Stromal cell of bone marrow (primary cell): ENCODE results near the gene GRB14.
"Not testable (repeated sequence)": the region's sequence is repeated elsewhere in the genome, so short reads cannot be mapped to it uniquely, and the experiment has no call there.

Experiments
- DNase-seq: peaks from one replicate; pipeline ENCODE4 v3.0.0-alpha.2; 2012; ENCODE audit warnings: low read depth

The GRB14 gene

GRCh38 chr2:164620873-164621763 lies at the start of gene GRB14:
TSS of gene GRB14 (minus strand) at chr2:164621482. CDS start at chr2:164621309, 173 bp downstream.
- DNase-seq: no peak

- DNase-seq: no peak
Observed at GRCh38 chr2:164669291-164669690, 48.0 kb upstream of the GRB14 start.

GRCh38 chr2:164667566-164667965 lies 46.3 kb upstream of the GRB14 start:
- no peak for DNase-seq

GRCh38 chr2:164664070-164664469 lies 42.8 kb upstream of the GRB14 start:
- DNase-seq: no peak

GRCh38 chr2:164662868-164663631 lies 41.8 kb upstream of the GRB14 start:
- DNase-seq: no peak

- no peak for DNase-seq
Observed at GRCh38 chr2:164662066-164662465, 40.8 kb upstream of the GRB14 start.

- DNase-seq: no peak
Observed at GRCh38 chr2:164661349-164661748, 40.1 kb upstream of the GRB14 start.

GRCh38 chr2:164657129-164657528 lies 35.8 kb upstream of the GRB14 start:
- peak; percentile 73 for DNase-seq

GRCh38 chr2:164655750-164656149 lies 34.5 kb upstream of the GRB14 start:
- DNase-seq: no peak

GRCh38 chr2:164655336-164655735 lies 34.1 kb upstream of the GRB14 start:
- no peak for DNase-seq

- no peak for DNase-seq
Observed at GRCh38 chr2:164651361-164651760, 30.1 kb upstream of the GRB14 start.

- peak; percentile 23 for DNase-seq
Observed at GRCh38 chr2:164644036-164644700, 22.9 kb upstream of the GRB14 start.

- DNase-seq: no peak
Observed at GRCh38 chr2:164642946-164643555, 21.8 kb upstream of the GRB14 start.

GRCh38 chr2:164642268-164642667 lies 21.0 kb upstream of the GRB14 start:
- no peak for DNase-seq

GRCh38 chr2:164628319-164628718 lies 7.0 kb upstream of the GRB14 start:
- DNase-seq: not testable (repeated sequence)

- DNase-seq: peak; percentile 80
Observed at GRCh38 chr2:164625378-164625971, 4.2 kb upstream of the GRB14 start.

GRCh38 chr2:164624316-164624715 lies 3.0 kb upstream of the GRB14 start:
- no peak for DNase-seq

GRCh38 chr2:164622338-164623106 lies 1.2 kb upstream of the GRB14 start:
- no peak for DNase-seq

GRCh38 chr2:164621764-164622105 lies 453 bp upstream of the GRB14 start:
- DNase-seq: no peak

GRCh38 chr2:164620457-164620856 lies 825 bp downstream of the GRB14 start:
- DNase-seq: no peak

GRCh38 chr2:164617466-164617865 lies 3.8 kb downstream of the GRB14 start:
- no peak for DNase-seq
